ENCODE data around the gene APLP2.
"Not testable (repeated sequence)": the region's sequence is repeated elsewhere in the genome, so short reads cannot be mapped to it uniquely, and the experiment has no call there.

APLP2 gene

GRCh38 chr11:130189492-130190210 is 120.0 kb downstream of the APLP2 start:
- no peak for TF ChIP-seq CTCF (IDR thresholded peaks at IDR 0.05; ENCODE audit: borderline replicate concordance, control extremely low read depth, extremely low read depth, insufficient read depth, missing control alignments)
- in situ Hi-C loops (cut with MboI; ENCODE audit: low sequenced_read_pairs, unreplicated experiment): no loop called here

GRCh38 chr11:130190371-130190881 is 120.7 kb downstream of the APLP2 start:
- TF ChIP-seq CTCF (IDR thresholded peaks at IDR 0.05; ENCODE audit: borderline replicate concordance, control extremely low read depth, extremely low read depth, insufficient read depth, missing control alignments): no peak
- DNase-seq (ENCODE audit: low spot score): no peak
- in situ Hi-C loops (cut with MboI; ENCODE audit: low sequenced_read_pairs, unreplicated experiment): no loop called here

More at GRCh38 chr11:130189492-130190210, 120.0 kb downstream of the APLP2 start:
- DNase-seq (ENCODE audit: low spot score): no peak

DNA sequence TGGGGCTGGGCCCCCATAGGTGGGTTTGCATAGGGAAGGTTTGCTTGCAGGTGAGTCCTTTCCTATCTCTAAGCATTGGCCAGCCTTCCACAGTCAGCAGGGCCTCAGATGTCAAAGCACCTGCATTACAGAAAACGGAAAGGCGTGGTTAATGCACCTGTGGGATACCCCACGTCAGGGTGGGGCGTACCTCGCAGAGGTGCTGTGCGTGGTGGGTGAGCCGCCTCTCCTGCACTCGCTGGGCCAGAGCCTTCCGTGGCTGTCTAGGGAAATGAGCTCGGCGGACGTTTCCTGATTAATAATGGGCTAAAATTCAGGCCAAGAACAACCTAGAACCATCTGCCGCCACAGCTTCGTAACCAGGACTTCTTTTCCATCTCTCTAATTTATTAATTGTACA is 122.2 kb downstream of the APLP2 start:
- TF ChIP-seq CTCF (IDR thresholded peaks at IDR 0.05; ENCODE audit: borderline replicate concordance, control extremely low read depth, extremely low read depth, insufficient read depth, missing control alignments): no peak
- DNase-seq (ENCODE audit: low spot score): no peak
- in situ Hi-C loops (cut with MboI; ENCODE audit: low sequenced_read_pairs, unreplicated experiment): no loop called here

GRCh38 chr11:130192845-130193267 is 123.2 kb downstream of the APLP2 start:
- TF ChIP-seq CTCF (IDR thresholded peaks at IDR 0.05; ENCODE audit: borderline replicate concordance, control extremely low read depth, extremely low read depth, insufficient read depth, missing control alignments): no peak
- in situ Hi-C loops (cut with MboI; ENCODE audit: low sequenced_read_pairs, unreplicated experiment): no loop called here
- no peak for DNase-seq (ENCODE audit: low spot score)

- DNase-seq (ENCODE audit: low spot score); in situ Hi-C loops (cut with MboI; ENCODE audit: low sequenced_read_pairs, unreplicated experiment): not testable (repeated sequence)
These were observed 123.9 kb downstream of the APLP2 start for GRCh38 chr11:130193551-130193950.

Measured in GM13976 (cell line).